ENCODE data around the gene GPAM.

GRCh38 chr10:112132435-112132834 lies 51.1 kb downstream of the GPAM start:
- TF ChIP-seq CTCF (IDR thresholded peaks at IDR 0.05; ENCODE audit: low read length): no peak
- no peak for TF ChIP-seq EZH2 (optimal IDR thresholded peaks at IDR 0.05; ENCODE audit: low read depth, low read length)
- no peak for TF ChIP-seq EZH2phosphoT487 (IDR thresholded peaks at IDR 0.05; ENCODE audit: low read length)

Data from MM.1S (cell line).